COLO829 (cell line): ENCODE data around the gene KLHL33.
A peak's percentile ranks its signal among the peaks of the same experiment; 100 is the strongest.

Experiments
- DNase-seq: peaks from one replicate; pipeline ENCODE4 v3.0.0; 2012; ENCODE audit warnings: low spot score

Gene KLHL33

GRCh38 chr14:20416223-20416622 lies 19.7 kb downstream of the KLHL33 start:
- DNase-seq = no peak

GRCh38 chr14:20415782-20416206 lies 20.2 kb downstream of the KLHL33 start:
- peak; percentile 51 for DNase-seq

- DNase-seq = no peak
Observed at GRCh38 chr14:20413744-20414082, 22.3 kb downstream of the KLHL33 start.

GRCh38 chr14:20412876-20413743 lies 22.9 kb downstream of the KLHL33 start, which contains the start of gene TEP1:
Gene TEP1, minus strand, starts transcription at chr14:20413501. Its CDS starts 5,062 bp downstream, at chr14:20408439.
- DNase-seq = peak; percentile 59

GRCh38 chr14:20412411-20412810 lies 23.6 kb downstream of the KLHL33 start:
- DNase-seq = no peak

GRCh38 chr14:20409226-20409625 lies 26.7 kb downstream of the KLHL33 start:
- DNase-seq = no peak

- DNase-seq = no peak
Observed at GRCh38 chr14:20403521-20403920, 32.4 kb downstream of the KLHL33 start.

GRCh38 chr14:20400965-20401593 lies 34.9 kb downstream of the KLHL33 start:
- DNase-seq = no peak

- DNase-seq = no peak
Observed at GRCh38 chr14:20400589-20400964, 35.4 kb downstream of the KLHL33 start.

- DNase-seq = no peak
Observed at GRCh38 chr14:20397511-20397910, 38.5 kb downstream of the KLHL33 start.

- no peak for DNase-seq
Observed at GRCh38 chr14:20391505-20391904, 44.5 kb downstream of the KLHL33 start.

GRCh38 chr14:20388159-20388558 lies 47.8 kb downstream of the KLHL33 start:
- DNase-seq = no peak

GRCh38 chr14:20387576-20387975 lies 48.4 kb downstream of the KLHL33 start:
- DNase-seq = no peak

- DNase-seq = no peak
Observed at GRCh38 chr14:20386276-20386855, 49.6 kb downstream of the KLHL33 start.

- DNase-seq = no peak
Observed at GRCh38 chr14:20384886-20385285, 51.1 kb downstream of the KLHL33 start.

- no peak for DNase-seq
Observed at GRCh38 chr14:20384321-20384720, 51.6 kb downstream of the KLHL33 start.

GRCh38 chr14:20383636-20384035 lies 52.3 kb downstream of the KLHL33 start:
- no peak for DNase-seq

- DNase-seq = no peak
Observed at GRCh38 chr14:20383032-20383431, 52.9 kb downstream of the KLHL33 start.

- no peak for DNase-seq
Observed at GRCh38 chr14:20382526-20382925, 53.4 kb downstream of the KLHL33 start.

GRCh38 chr14:20381341-20381740 lies 54.6 kb downstream of the KLHL33 start:
- no peak for DNase-seq

GRCh38 chr14:20380681-20381080 lies 55.3 kb downstream of the KLHL33 start:
- no peak for DNase-seq

GRCh38 chr14:20379743-20380142 lies 56.2 kb downstream of the KLHL33 start:
- DNase-seq = no peak

- no peak for DNase-seq
Observed at GRCh38 chr14:20377171-20377570, 58.8 kb downstream of the KLHL33 start.
